ENCODE data around the gene LRBA. TPM values are rescaled to one million over a fixed set of nuclear protein-coding genes. Genes with fewer than 3 reads are reported as not detected.

The LRBA gene
- total RNA-seq, 3 donors from 2014 or later (not counting 1 experiment from before 2014, with no cell fraction given) = 72.1 to 87.6 (median 83.1) TPM

GRCh38 chr4:150982557-150983233 is 32.4 kb downstream of the LRBA start:
- Mint-ChIP-seq H3K27ac (peak overlapping the region; percentile 9 to 57), H3K4me3 (no peak overlapping the region), H3K9me3 (no peaks in the 10 kb centered on the region), H3K36me3 (no peaks in the 10 kb centered on the region), H3K27me3 (ENCODE audit: low read depth in 2 of 2) (no peaks in the 10 kb centered on the region), H3K4me1 (peaks cover 45 to 46% of the 10 kb centered on the region in 2 donors)
- Histone ChIP-seq H3K27me3 (ENCODE audit: control insufficient read depth, insufficient read depth, low read length) (no peaks in the 10 kb centered on the region), H3K4me1 (ENCODE audit: control insufficient read depth, insufficient read depth, low read length) (no peaks in the 10 kb centered on the region), H3K27ac (ENCODE audit: low read length) (no peak overlapping the region), H3K4me3 (ENCODE audit: low read length) (no peak overlapping the region), H3K36me3 (ENCODE audit: control insufficient read depth, insufficient read depth, low read length) (no peaks in the 10 kb centered on the region), H3K9me3 (ENCODE audit: control insufficient read depth, insufficient read depth, low read length) (no peaks in the 10 kb centered on the region)
- intact Hi-C loops (cut with micrococcal nuclease) = no loop called here
- no peak for TF ChIP-seq CTCF (IDR thresholded peaks at IDR 0.05)
- DNase-seq = no peak
- no peak for ATAC-seq
- 89% methylated on average over 1 of the region's 1 CpG for WGBS (ENCODE audit: insufficient coverage)

DNA sequence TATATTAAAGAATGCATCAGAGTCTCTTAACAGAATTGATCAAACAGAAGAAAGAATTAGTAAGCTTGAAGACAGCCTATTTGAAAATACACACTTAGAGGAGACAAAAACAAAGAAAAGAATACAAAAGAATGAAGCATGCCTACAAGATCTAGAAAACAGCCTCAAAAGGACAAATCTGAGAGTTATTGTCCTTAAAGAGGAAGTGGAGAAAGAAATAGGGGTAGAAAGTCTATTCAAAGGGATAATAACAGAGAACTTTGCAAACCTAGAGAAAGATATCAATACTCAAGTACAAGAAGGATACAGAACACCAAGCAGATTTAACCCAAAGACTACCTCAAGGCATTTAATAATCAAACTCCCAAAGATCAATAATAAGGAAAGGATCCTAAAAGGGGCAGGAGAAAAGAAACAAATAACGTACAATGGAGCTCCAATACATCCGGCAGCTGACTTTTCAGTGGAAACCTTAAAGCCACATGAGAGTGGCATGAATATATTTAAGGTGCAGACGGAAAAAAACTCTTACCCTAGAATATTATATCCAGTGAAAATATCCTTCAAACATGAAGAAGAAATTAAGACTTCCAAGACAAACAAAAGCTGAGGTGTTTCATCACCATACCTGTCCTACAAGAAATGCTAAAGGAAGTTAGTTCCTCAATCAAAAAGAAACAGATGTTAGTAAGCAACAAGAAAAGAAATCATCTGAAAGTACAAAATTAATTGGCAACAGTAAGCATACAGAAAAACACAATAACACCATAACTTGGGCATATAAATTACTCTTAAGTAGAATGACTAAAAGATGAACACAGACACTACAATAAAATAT is 36.1 kb downstream of the LRBA start:
- no peak overlapping the region for H3K4me3 ChIP-seq (ENCODE audit: low read length)
- intact Hi-C loops (cut with micrococcal nuclease) = no loop called here
- no peaks in the 10 kb centered on the region for H3K27me3 Mint-ChIP-seq (ENCODE audit: low read depth in 2 of 2)
- DNase-seq (no peak), ATAC-seq (no peak)
- H3K27ac ChIP-seq (ENCODE audit: low read length) = no peak overlapping the region
- no peaks in the 10 kb centered on the region for H3K9me3 Mint-ChIP-seq
- no peak for TF ChIP-seq CTCF (IDR thresholded peaks at IDR 0.05)
- peaks cover 3% of the 10 kb centered on the region for H3K4me1 ChIP-seq (ENCODE audit: control insufficient read depth, insufficient read depth, low read length)
- H3K27me3 ChIP-seq (ENCODE audit: control insufficient read depth, insufficient read depth, low read length) = no peaks in the 10 kb centered on the region
- no peak overlapping the region for H3K27ac Mint-ChIP-seq
- no peaks in the 10 kb centered on the region for H3K36me3 ChIP-seq (ENCODE audit: control insufficient read depth, insufficient read depth, low read length)
- H3K4me3 Mint-ChIP-seq = no peak overlapping the region
- WGBS (ENCODE audit: insufficient coverage) = 90% methylated on average over 2 of the region's 3 CpGs
- peaks cover 63 to 64% of the 10 kb centered on the region in 2 donors for H3K4me1 Mint-ChIP-seq
- no peaks in the 10 kb centered on the region for H3K36me3 Mint-ChIP-seq
- no peaks in the 10 kb centered on the region for H3K9me3 ChIP-seq (ENCODE audit: control insufficient read depth, insufficient read depth, low read length)

DNA sequence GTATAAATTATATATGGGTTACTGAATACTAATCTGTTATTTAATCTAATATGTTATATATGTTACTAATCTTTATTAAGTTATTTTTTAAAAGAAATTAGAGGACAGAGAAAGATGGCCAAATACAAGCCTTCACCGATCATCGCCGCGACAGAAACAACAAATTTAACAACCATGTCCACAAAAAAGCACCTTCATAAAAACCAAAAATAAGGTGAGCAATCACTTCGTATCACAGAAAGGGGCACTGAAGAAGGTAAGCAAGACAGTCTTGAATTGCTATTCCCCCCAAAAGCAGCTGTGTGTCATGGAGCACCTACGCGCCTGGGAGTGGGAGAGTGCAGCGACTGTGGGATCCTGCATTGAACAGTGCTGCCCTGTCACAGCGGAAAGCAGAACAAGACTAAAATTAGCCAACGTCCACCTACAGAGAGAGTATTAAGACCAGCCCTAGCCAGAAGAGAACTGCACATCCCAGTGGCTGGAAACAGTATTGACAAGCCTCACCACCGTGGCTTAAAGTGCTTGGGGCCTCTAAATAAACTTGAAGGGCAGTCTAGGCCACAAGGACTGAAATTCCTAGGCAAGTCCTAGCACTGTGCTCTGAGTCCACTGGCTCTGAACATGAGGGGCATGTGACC is 38.5 kb downstream of the LRBA start:
- Mint-ChIP-seq H3K9me3 (no peaks in the 10 kb centered on the region), H3K27ac (no peak overlapping the region), H3K4me3 (no peak overlapping the region), H3K4me1 (peaks cover 67 to 68% of the 10 kb centered on the region in 2 donors), H3K27me3 (ENCODE audit: low read depth in 2 of 2) (no peaks in the 10 kb centered on the region), H3K36me3 (no peaks in the 10 kb centered on the region)
- DNase-seq = no peak
- no peak for TF ChIP-seq CTCF (IDR thresholded peaks at IDR 0.05)
- peaks cover 3% of the 10 kb centered on the region for H3K4me1 ChIP-seq (ENCODE audit: control insufficient read depth, insufficient read depth, low read length)
- 87% methylated on average over 11 of the region's 11 CpGs for WGBS (ENCODE audit: insufficient coverage)
- H3K27me3 ChIP-seq (ENCODE audit: control insufficient read depth, insufficient read depth, low read length) = no peaks in the 10 kb centered on the region
- intact Hi-C loops (cut with micrococcal nuclease) = no loop called here
- H3K27ac ChIP-seq (ENCODE audit: low read length) = no peak overlapping the region
- ATAC-seq = no peak
- no peaks in the 10 kb centered on the region for H3K36me3 ChIP-seq (ENCODE audit: control insufficient read depth, insufficient read depth, low read length)
- no peaks in the 10 kb centered on the region for H3K9me3 ChIP-seq (ENCODE audit: control insufficient read depth, insufficient read depth, low read length)
- H3K4me3 ChIP-seq (ENCODE audit: low read length) = no peak overlapping the region

Data from natural killer cell (primary cell).